CD4-positive, alpha-beta memory T cell (primary cell): ENCODE results near the gene PIK3C3. TPM values are rescaled to one million over a fixed set of nuclear protein-coding genes. Genes with fewer than 3 reads are reported as not detected.

Source experiments
- CTCF ChIA-PET: fragments of 350-600 bp; sonication (Branson Sonifier 250); formaldehyde crosslinking; loops from one replicate; lab custom pipeline; 2021; ENCODE audit warnings: inconsistent platforms; ENCODE audit not compliant: partially characterized antibody; lab: Charles Lee
- POLR2A ChIA-PET: fragments of 350-600 bp; sonication (Branson Sonifier 250); formaldehyde crosslinking; loops from one replicate; lab custom pipeline; 2021; ENCODE audit not compliant: partially characterized antibody; lab: Charles Lee
- DNase-seq, 5 donors: peaks; one replicate each; pipeline versions ENCODE4 v3.0.0 to v3.0.0-alpha.2; 2020 to 2022; ENCODE audit warnings: mixed read lengths in 1 of 5
- H3K27ac ChIP-seq: one replicate; pipeline ENCODE4 v1.7.0; 2013; ENCODE audit warnings: low read depth, low read length
- H3K27me3 ChIP-seq: 2 replicates; pipeline ENCODE4 v1.7.0; 2013; ENCODE audit warnings: mild to moderate bottlenecking, low read length, moderate library complexity; ENCODE audit not compliant: insufficient read depth
- H3K36me3 ChIP-seq: 2 replicates; pipeline ENCODE4 v1.7.0; 2013; ENCODE audit warnings: mild to moderate bottlenecking, low read length, moderate library complexity; ENCODE audit not compliant: insufficient read depth
- H3K4me1 ChIP-seq: 2 replicates; pipeline ENCODE4 v1.7.0; 2013; ENCODE audit warnings: mild to moderate bottlenecking, low read length, moderate library complexity; ENCODE audit not compliant: insufficient read depth
- H3K4me3 ChIP-seq, 2 donors: one replicate each; pipeline ENCODE4 v1.7.0; 2013; ENCODE audit warnings: low read length in 2 of 2, mild to moderate bottlenecking in 1 of 2
- H3K9me3 ChIP-seq, 2 donors: one replicate each; pipeline ENCODE4 v1.7.0; 2013; ENCODE audit warnings: low read length in 2 of 2, control low read depth in 1 of 2; ENCODE audit not compliant: control insufficient read depth in 1 of 2
- H3K27ac Mint-ChIP-seq, 7 donors: one replicate each; pipeline ENCODE4 v1.8.0; 2020 to 2021; ENCODE audit warnings: mixed read lengths in 7 of 7, mild to moderate bottlenecking in 6 of 7, inconsistent platforms in 3 of 7, moderate library complexity in 3 of 7
- H3K27me3 Mint-ChIP-seq, 2 donors: one replicate each; pipeline ENCODE4 v1.8.0; 2020 to 2021; ENCODE audit warnings: mixed read lengths in 2 of 2
- H3K36me3 Mint-ChIP-seq, 2 donors: one replicate each; pipeline ENCODE4 v1.8.0; 2020 to 2021; ENCODE audit warnings: mixed read lengths in 2 of 2, inconsistent platforms in 1 of 2, mild to moderate bottlenecking in 1 of 2
- H3K4me1 Mint-ChIP-seq, 4 donors: one replicate each; pipeline ENCODE4 v1.8.0; 2020 to 2021; ENCODE audit warnings: mixed read lengths in 4 of 4, mild to moderate bottlenecking in 1 of 4
- H3K4me3 Mint-ChIP-seq, 8 donors: one replicate each; pipeline ENCODE4 v1.8.0; 2020 to 2021; ENCODE audit warnings: mixed read lengths in 8 of 8, mild to moderate bottlenecking in 7 of 8, moderate library complexity in 6 of 8, inconsistent platforms in 3 of 8
- H3K9me3 Mint-ChIP-seq, 8 donors: one replicate each; pipeline ENCODE4 v1.8.0; 2020 to 2021; ENCODE audit warnings: mixed read lengths in 8 of 8, mild to moderate bottlenecking in 5 of 8, inconsistent platforms in 3 of 8, moderate library complexity in 1 of 8
- intact Hi-C: fragments of 100-400 bp; cut with micrococcal nuclease; formaldehyde crosslinking; loops from one replicate; pipeline ENCODE4 v1.15.1; 2023
- polyA plus RNA-seq, 2 donors: library from polyadenylated mRNA; unstranded; fragments of 300-500 nt; fragmentation: Illumina TruSeq; gene quantifications; one replicate each; pipeline ENCODE4 v1.2.3, GENCODE V29; 2021
- total RNA-seq, 2 experiments: library from RNA; stranded (reverse); gene quantifications; one replicate each; pipeline ENCODE4 v1.2.3, GENCODE V29; 2021

PIK3C3 gene
- total and polyA plus RNA-seq, 4 experiments from 2014 or later: 31.0 to 78.0 (median 54.8) TPM

- Mint-ChIP-seq H3K4me1 (peaks cover 29 to 66% (median 45%) of the 10 kb centered on the region in 4 donors), H3K36me3 (peaks cover 54 to 72% of the 10 kb centered on the region in 2 donors), H3K9me3 (peaks cover 0 to 1% (median 0%) of the 10 kb centered on the region in 8 donors), H3K4me3 (peak overlapping the region in 1 of 8 donors; percentile 46), H3K27me3 (no peaks in the 10 kb centered on the region), H3K27ac (peak overlapping the region in 1 of 7 donors; percentile 1)
- intact Hi-C loops: no loop called here
- Histone ChIP-seq H3K4me1 (peaks cover 25% of the 10 kb centered on the region), H3K27me3 (no peaks in the 10 kb centered on the region), H3K4me3 (no peak overlapping the region), H3K27ac (no peak overlapping the region), H3K9me3 (no peaks in the 10 kb centered on the region), H3K36me3 (peaks cover 32% of the 10 kb centered on the region)
- no peak for DNase-seq
- POLR2A ChIA-PET: no interaction called here
- CTCF ChIA-PET: interaction anchor here (1.7 kb wide), 1 partner anchor 62 kb away, joined by 4 read pairs; no protein-coding TSS in a partner anchor
Measured at GRCh38 chr18:41965634-41966255, 10.7 kb downstream of the PIK3C3 start.

- CTCF ChIA-PET: interaction anchor here (1.7 kb wide), 1 partner anchor 61 kb away, joined by 4 read pairs; no protein-coding TSS in a partner anchor
- peaks cover 27 to 66% (median 44%) of the 10 kb centered on the region in 4 donors for H3K4me1 Mint-ChIP-seq
- no peak for DNase-seq
- Histone ChIP-seq H3K27ac (no peak overlapping the region), H3K4me1 (peaks cover 22% of the 10 kb centered on the region), H3K36me3 (peaks cover 30% of the 10 kb centered on the region), H3K9me3 (no peaks in the 10 kb centered on the region), H3K27me3 (no peaks in the 10 kb centered on the region), H3K4me3 (no peak overlapping the region)
- peaks cover 0 to 1% (median 0%) of the 10 kb centered on the region in 8 donors for H3K9me3 Mint-ChIP-seq
- POLR2A ChIA-PET: no interaction called here
- peak overlapping the region in 2 of 7 donors; percentile 2 to 26 for H3K27ac Mint-ChIP-seq
- H3K36me3 Mint-ChIP-seq: peaks cover 50 to 72% of the 10 kb centered on the region in 2 donors
- H3K27me3 Mint-ChIP-seq: no peaks in the 10 kb centered on the region
- H3K4me3 Mint-ChIP-seq: no peak overlapping the region
- intact Hi-C loops: no loop called here
Measured at GRCh38 chr18:41966943-41967342, 11.9 kb downstream of the PIK3C3 start.

GRCh38 chr18:41967680-41968079 is 12.6 kb downstream of the PIK3C3 start:
- Histone ChIP-seq H3K36me3 (peaks cover 26% of the 10 kb centered on the region), H3K4me3 (no peak overlapping the region), H3K4me1 (peaks cover 26% of the 10 kb centered on the region), H3K27ac (no peak overlapping the region), H3K27me3 (no peaks in the 10 kb centered on the region), H3K9me3 (no peaks in the 10 kb centered on the region)
- peaks cover 46 to 70% of the 10 kb centered on the region in 2 donors for H3K36me3 Mint-ChIP-seq
- no peak overlapping the region for H3K4me3 Mint-ChIP-seq
- H3K27me3 Mint-ChIP-seq: no peaks in the 10 kb centered on the region
- CTCF ChIA-PET: interaction anchor here (1.7 kb wide), 1 partner anchor 61 kb away, joined by 4 read pairs; no protein-coding TSS in a partner anchor
- H3K27ac Mint-ChIP-seq: peak overlapping the region in 3 of 7 donors; percentile 1 to 79 (median 48)
- DNase-seq: no peak
- intact Hi-C loops: no loop called here
- POLR2A ChIA-PET: no interaction called here
- H3K9me3 Mint-ChIP-seq: peaks cover 0 to 1% (median 0%) of the 10 kb centered on the region in 8 donors
- H3K4me1 Mint-ChIP-seq: peaks cover 32 to 69% (median 48%) of the 10 kb centered on the region in 4 donors

- Histone ChIP-seq H3K27me3 (no peaks in the 10 kb centered on the region), H3K9me3 (no peaks in the 10 kb centered on the region), H3K27ac (no peak overlapping the region), H3K36me3 (peaks cover 23% of the 10 kb centered on the region), H3K4me1 (peaks cover 23% of the 10 kb centered on the region), H3K4me3 (no peak overlapping the region)
- DNase-seq: no peak
- ChIA-PET POLR2A (interaction anchor here (0.9 kb wide), 1 partner anchor 15 kb away, joined by 3 read pairs; the partner anchor contains the start of gene PIK3C3), CTCF (no interaction called here)
- Mint-ChIP-seq H3K4me3 (no peak overlapping the region), H3K27ac (peak overlapping the region in 2 of 7 donors; percentile 21 to 44), H3K9me3 (peaks cover 0 to 1% (median 0%) of the 10 kb centered on the region in 8 donors), H3K4me1 (peaks cover 39 to 70% (median 50%) of the 10 kb centered on the region in 4 donors), H3K36me3 (peaks cover 38 to 61% of the 10 kb centered on the region in 2 donors), H3K27me3 (no peaks in the 10 kb centered on the region)
- intact Hi-C loops: no loop called here
Measured at GRCh38 chr18:41969881-41970280, 14.8 kb downstream of the PIK3C3 start.

GRCh38 chr18:41972067-41972925 is 17.3 kb downstream of the PIK3C3 start:
- H3K4me3 ChIP-seq: no peak overlapping the region
- Mint-ChIP-seq H3K27ac (peak overlapping the region in 3 of 7 donors; percentile 24 to 78 (median 68)), H3K9me3 (no peaks in the 10 kb centered on the region), H3K4me3 (peak overlapping the region in 5 of 8 donors; percentile 3 to 49 (median 40)), H3K27me3 (no peaks in the 10 kb centered on the region), H3K36me3 (peaks cover 35 to 58% of the 10 kb centered on the region in 2 donors), H3K4me1 (peaks cover 35 to 64% (median 46%) of the 10 kb centered on the region in 4 donors)
- H3K9me3 ChIP-seq: no peaks in the 10 kb centered on the region
- peaks cover 23% of the 10 kb centered on the region for H3K4me1 ChIP-seq
- no peak for DNase-seq
- POLR2A ChIA-PET: no interaction called here
- no peak overlapping the region for H3K27ac ChIP-seq
- peaks cover 23% of the 10 kb centered on the region for H3K36me3 ChIP-seq
- CTCF ChIA-PET: interaction anchor here (0.9 to 2.2 kb wide), 3 partner anchors 25 to 81 kb away, joined by 3 to 6 read pairs (median 3); no protein-coding TSS in a partner anchor
- intact Hi-C loops: no loop called here
- no peaks in the 10 kb centered on the region for H3K27me3 ChIP-seq

GRCh38 chr18:41973983-41974382 is 18.9 kb downstream of the PIK3C3 start:
- no peak overlapping the region for H3K4me3 Mint-ChIP-seq
- Histone ChIP-seq H3K4me1 (peaks cover 19% of the 10 kb centered on the region), H3K4me3 (no peak overlapping the region), H3K27ac (no peak overlapping the region), H3K9me3 (no peaks in the 10 kb centered on the region), H3K27me3 (no peaks in the 10 kb centered on the region), H3K36me3 (peaks cover 14% of the 10 kb centered on the region)
- CTCF ChIA-PET: no interaction called here
- H3K9me3 Mint-ChIP-seq: no peaks in the 10 kb centered on the region
- POLR2A ChIA-PET: no interaction called here
- DNase-seq: no peak
- H3K27me3 Mint-ChIP-seq: no peaks in the 10 kb centered on the region
- peak overlapping the region in 1 of 7 donors; percentile 57 for H3K27ac Mint-ChIP-seq
- H3K36me3 Mint-ChIP-seq: peaks cover 32 to 49% of the 10 kb centered on the region in 2 donors
- H3K4me1 Mint-ChIP-seq: peaks cover 30 to 54% (median 41%) of the 10 kb centered on the region in 4 donors
- intact Hi-C loops: no loop called here
